GM12891 (cell line): ENCODE measurements around the gene NPRL2.

Experiments
- PAX5 ChIP-seq: IDR thresholded peaks from 2 replicates; pipeline ENCODE4 v1.6.1; 2011; ENCODE audit warnings: low read length, moderate library complexity, mild to moderate bottlenecking; ENCODE audit not compliant: insufficient read depth, severe bottlenecking
- POLR2AphosphoS5 ChIP-seq: IDR thresholded peaks from 2 replicates; pipeline ENCODE4 v1.6.1; 2011; ENCODE audit warnings: low read depth, low read length, control low read depth

- no peak for TF ChIP-seq POLR2AphosphoS5
- TF ChIP-seq PAX5: no peak
Measured at GRCh38 chr3:50330330-50330729, 20.2 kb downstream of the NPRL2 start.
